Activated CD8-positive, alpha-beta T cell treated with anti-CD3 and anti-CD28 coated beads for 36 hours (primary cell): ENCODE results near the gene PIP5KL1. TPM values are rescaled to one million over a fixed set of nuclear protein-coding genes. Genes with fewer than 3 reads are reported as not detected.

ENCODE experiments used
- ATAC-seq: fragments of 200-7000 bp; cut with Tn5 transposase; one replicate; pipeline ENCODE4 v1.10.0; 2021; ENCODE audit warnings: mild to moderate bottlenecking, moderate library complexity
- CTCF ChIA-PET: fragments of 350-600 bp; sonication (Branson Sonifier 250); formaldehyde crosslinking; loops from one replicate; lab custom pipeline; 2021; ENCODE audit warnings: antibody characterized with exemption; lab: Charles Lee
- POLR2A ChIA-PET: fragments of 350-600 bp; sonication (Branson Sonifier 250); formaldehyde crosslinking; loops from one replicate; lab custom pipeline; 2021; ENCODE audit warnings: antibody characterized with exemption; lab: Charles Lee
- DNase-seq: peaks from one replicate; pipeline ENCODE4 v3.0.0-alpha.2; 2020
- H3K27ac Mint-ChIP-seq: one replicate; pipeline ENCODE4 v1.8.0; 2021; ENCODE audit warnings: mild to moderate bottlenecking, mixed read lengths
- H3K27me3 Mint-ChIP-seq: one replicate; pipeline ENCODE4 v1.8.0; 2021; ENCODE audit warnings: mixed read lengths
- H3K36me3 Mint-ChIP-seq: one replicate; pipeline ENCODE4 v1.8.0; 2021; ENCODE audit warnings: low read depth, mixed read lengths
- H3K4me1 Mint-ChIP-seq: one replicate; pipeline ENCODE4 v1.8.0; 2021; ENCODE audit warnings: low read depth, mixed read lengths
- H3K4me3 Mint-ChIP-seq: one replicate; pipeline ENCODE4 v1.8.0; 2021; ENCODE audit warnings: mild to moderate bottlenecking, moderate library complexity, mixed read lengths
- H3K9me3 Mint-ChIP-seq: one replicate; pipeline ENCODE4 v1.8.0; 2021; ENCODE audit warnings: mixed read lengths
- CTCF ChIP-seq: fragments of 200-600 bp; IDR thresholded peaks from one replicate; pipeline ENCODE4 v1.8.0; 2022; ENCODE audit warnings: antibody characterized with exemption, mild to moderate bottlenecking
- intact Hi-C: fragments of 100-400 bp; cut with micrococcal nuclease; formaldehyde crosslinking; loops from one replicate; pipeline ENCODE4 v1.10.0; 2022
- total RNA-seq, 2 experiments: library from RNA; stranded (reverse); gene quantifications; one replicate each; pipeline ENCODE4 v1.2.3, GENCODE V29; 2021

PIP5KL1 gene
- total RNA-seq, 2 experiments from 2014 or later = 1.7 to 2.5 TPM

GRCh38 chr9:127903557-127904475 lies 26.8 kb downstream of the PIP5KL1 start:
- H3K27ac Mint-ChIP-seq = peak overlapping the region; percentile 96
- peak overlapping the region; percentile 83 for H3K4me3 Mint-ChIP-seq
- H3K36me3 Mint-ChIP-seq = peaks cover 15% of the 10 kb centered on the region
- peaks cover 56% of the 10 kb centered on the region for H3K4me1 Mint-ChIP-seq
- ATAC-seq (peak; percentile 55), DNase-seq (peak; percentile 96)
- ChIA-PET POLR2A (interaction anchor here (0.7 to 4.9 kb wide), 6 partner anchors 9 to 29 kb away, joined by 3 to 57 read pairs (median 4); partner anchors contain the start of gene ST6GALNAC4), CTCF (interaction anchor here (0.6 to 2.9 kb wide), 5 partner anchors 13 to 214 kb away, joined by 3 to 12 read pairs (median 3); partner anchors contain the start of gene ST6GALNAC4)
- intact Hi-C loops = no loop called here
- no peaks in the 10 kb centered on the region for H3K9me3 Mint-ChIP-seq
- no peak for TF ChIP-seq CTCF
- H3K27me3 Mint-ChIP-seq = no peaks in the 10 kb centered on the region

- DNase-seq (peak; percentile 76), ATAC-seq (peak; percentile 78)
- Mint-ChIP-seq H3K27me3 (no peaks in the 10 kb centered on the region), H3K36me3 (peaks cover 43% of the 10 kb centered on the region), H3K4me1 (peaks cover 37% of the 10 kb centered on the region), H3K27ac (peak within 1 kb of the TSS; percentile 83), H3K4me3 (peak within 1 kb of the TSS; percentile 82), H3K9me3 (peaks cover 5% of the 10 kb centered on the region)
- TF ChIP-seq CTCF = no peak
- POLR2A ChIA-PET = interaction anchor here (0.7 to 3.7 kb wide), 9 partner anchors 14 to 449 kb away, joined by 3 to 19 read pairs (median 3); partner anchors contain the start of gene ST6GALNAC4
- intact Hi-C loops = no loop called here
- CTCF ChIA-PET = interaction anchor here (1.2 to 3.0 kb wide), 7 partner anchors 18 to 165 kb away, joined by 3 to 16 read pairs (median 4); partner anchors contain the start of genes ST6GALNAC4 and TOR2A
These were observed 31.2 kb downstream of the PIP5KL1 start, which contains the start of gene ST6GALNAC6 for GRCh38 chr9:127899128-127899943. Gene ST6GALNAC6, minus strand, starts transcription at chr9:127899603. Its CDS starts 1,622 bp downstream, at chr9:127897981.

GRCh38 chr9:127898433-127899127 lies 32.0 kb downstream of the PIP5KL1 start:
- H3K9me3 Mint-ChIP-seq = peaks cover 11% of the 10 kb centered on the region
- peaks cover 46% of the 10 kb centered on the region for H3K36me3 Mint-ChIP-seq
- ATAC-seq = peak; percentile 9
- H3K27ac Mint-ChIP-seq = peak overlapping the region; percentile 83
- POLR2A ChIA-PET = interaction anchor here (1.0 to 3.7 kb wide), 7 partner anchors 11 to 109 kb away, joined by 3 to 19 read pairs (median 4); partner anchors contain the start of gene ST6GALNAC4
- CTCF ChIA-PET = interaction anchor here (1.2 to 3.0 kb wide), 5 partner anchors 19 to 164 kb away, joined by 3 to 16 read pairs (median 4); partner anchors contain the start of genes ST6GALNAC4 and TOR2A
- peaks cover 31% of the 10 kb centered on the region for H3K4me1 Mint-ChIP-seq
- intact Hi-C loops = no loop called here
- TF ChIP-seq CTCF = no peak
- peak; percentile 33 for DNase-seq
- peak overlapping the region; percentile 82 for H3K4me3 Mint-ChIP-seq
- no peaks in the 10 kb centered on the region for H3K27me3 Mint-ChIP-seq

GRCh38 chr9:127897193-127897692 lies 33.3 kb downstream of the PIP5KL1 start:
- Mint-ChIP-seq H3K27me3 (no peaks in the 10 kb centered on the region), H3K4me3 (peak overlapping the region; percentile 82), H3K4me1 (peaks cover 23% of the 10 kb centered on the region), H3K36me3 (peaks cover 58% of the 10 kb centered on the region), H3K9me3 (peaks cover 15% of the 10 kb centered on the region), H3K27ac (no peak overlapping the region)
- DNase-seq (peak; percentile 56), ATAC-seq (peak; percentile 29)
- TF ChIP-seq CTCF = no peak
- intact Hi-C loops = no loop called here
- CTCF ChIA-PET = interaction anchor here (2.6 to 3.0 kb wide), 2 partner anchors 24 to 27 kb away, joined by 11 to 16 read pairs; no protein-coding TSS in a partner anchor
- POLR2A ChIA-PET = interaction anchor here (1.0 to 3.7 kb wide), 6 partner anchors 10 to 112 kb away, joined by 3 to 19 read pairs (median 4); partner anchors contain the start of genes CDK9 and ST6GALNAC4
